HG03064 (cell line): ENCODE data around the gene DIS3L2.
A peak's percentile ranks its signal among the peaks of the same experiment; 100 is the strongest.
"Not testable (repeated sequence)": the region's sequence is repeated elsewhere in the genome, so short reads cannot be mapped to it uniquely, and the experiment has no call there.

Experiments used
- ATAC-seq: cut with Tn5 transposase; IDR thresholded peaks from one replicate; pipeline ENCODE4 v1.9.1; 2021; ENCODE audit warnings: low read depth; ENCODE audit not compliant: unreplicated experiment

Gene DIS3L2

GRCh38 chr2:232313645-232314044, 352.1 kb downstream of the DIS3L2 start:
- ATAC-seq, result not testable (repeated sequence)

GRCh38 chr2:232315049-232315922, 353.8 kb downstream of the DIS3L2 start:
- peak; percentile 90 for ATAC-seq

GRCh38 chr2:232315923-232316299, 354.4 kb downstream of the DIS3L2 start:
- no peak for ATAC-seq

GRCh38 chr2:232316461-232317330, 355.2 kb downstream of the DIS3L2 start:
- ATAC-seq, result no peak

- ATAC-seq, result no peak
Measured at GRCh38 chr2:232318169-232318855, 356.8 kb downstream of the DIS3L2 start.

- no peak for ATAC-seq
Measured at GRCh38 chr2:232319067-232319802, 357.7 kb downstream of the DIS3L2 start.

GRCh38 chr2:232319803-232320442, 358.4 kb downstream of the DIS3L2 start:
- no peak for ATAC-seq

GRCh38 chr2:232320443-232320803, 358.9 kb downstream of the DIS3L2 start:
- ATAC-seq, result no peak

GRCh38 chr2:232321156-232321816, 359.8 kb downstream of the DIS3L2 start:
- no peak for ATAC-seq

- ATAC-seq, result no peak
Measured at GRCh38 chr2:232321817-232322559, 360.5 kb downstream of the DIS3L2 start.

GRCh38 chr2:232322560-232323327, 361.2 kb downstream of the DIS3L2 start:
- no peak for ATAC-seq

GRCh38 chr2:232323328-232323650, 361.8 kb downstream of the DIS3L2 start:
- no peak for ATAC-seq

- ATAC-seq, result not testable (repeated sequence)
Measured at GRCh38 chr2:232323967-232324366, 362.5 kb downstream of the DIS3L2 start.

GRCh38 chr2:232324778-232325177, 363.3 kb downstream of the DIS3L2 start:
- no peak for ATAC-seq

- ATAC-seq, result no peak
Measured at GRCh38 chr2:232325324-232326273, 364.1 kb downstream of the DIS3L2 start.

- not testable (repeated sequence) for ATAC-seq
Measured at GRCh38 chr2:232326274-232327104, 365.0 kb downstream of the DIS3L2 start.
